ENCODE measurements around the gene CCL19.

CCL19 gene

GRCh38 chr9:34710023-34710422, 18.9 kb upstream of the CCL19 start, which contains the start of gene CCL21:
TSS of gene CCL21 (minus strand) at chr9:34710136. CDS start at chr9:34710066, 70 bp downstream.
- no peak for DNase-seq (ENCODE audit: low read depth)
- H3K4me3 ChIP-seq (ENCODE audit: low read length), result no peak within 1 kb of the TSS
- TF ChIP-seq CTCF (IDR thresholded peaks at IDR 0.05; ENCODE audit: insufficient read depth, low read depth, low read length, missing control alignments), result no peak

GRCh38 chr9:34709196-34709978, 18.3 kb upstream of the CCL19 start:
- no peak for DNase-seq (ENCODE audit: low read depth)
- H3K4me3 ChIP-seq (ENCODE audit: low read length), result no peak overlapping the region
- TF ChIP-seq CTCF (IDR thresholded peaks at IDR 0.05; ENCODE audit: insufficient read depth, low read depth, low read length, missing control alignments), result no peak

GRCh38 chr9:34707130-34707529, 16.1 kb upstream of the CCL19 start:
- DNase-seq (ENCODE audit: low read depth), result no peak
- TF ChIP-seq CTCF (IDR thresholded peaks at IDR 0.05; ENCODE audit: insufficient read depth, low read depth, low read length, missing control alignments), result no peak
- no peak overlapping the region for H3K4me3 ChIP-seq (ENCODE audit: low read length)

GRCh38 chr9:34701769-34702736, 11.0 kb upstream of the CCL19 start:
- TF ChIP-seq CTCF (IDR thresholded peaks at IDR 0.05; ENCODE audit: insufficient read depth, low read depth, low read length, missing control alignments), result peak; percentile 99

GRCh38 chr9:34701023-34701768, 10.1 kb upstream of the CCL19 start:
- peak; percentile 79 for TF ChIP-seq CTCF (IDR thresholded peaks at IDR 0.05; ENCODE audit: insufficient read depth, low read depth, low read length, missing control alignments)
- DNase-seq (ENCODE audit: low read depth), result peak; percentile 71
- H3K4me3 ChIP-seq (ENCODE audit: low read length), result peak overlapping the region; percentile 61

More at GRCh38 chr9:34701769-34702736, 11.0 kb upstream of the CCL19 start:
- H3K4me3 ChIP-seq (ENCODE audit: low read length), result peak overlapping the region; percentile 61
- DNase-seq (ENCODE audit: low read depth), result peak; percentile 81

- no peak for TF ChIP-seq CTCF (IDR thresholded peaks at IDR 0.05; ENCODE audit: insufficient read depth, low read depth, low read length, missing control alignments)
- no peak for DNase-seq (ENCODE audit: low read depth)
Measured at GRCh38 chr9:34694811-34695210, 3.7 kb upstream of the CCL19 start.

More at GRCh38 chr9:34694811-34695210, 3.7 kb upstream of the CCL19 start:
- H3K4me3 ChIP-seq (ENCODE audit: low read length), result no peak overlapping the region

Data from epithelial cell of esophagus (primary cell).